GM12874 (cell line): ENCODE results near the gene GAS2.

Source experiments
- TF ChIP-seq, protein P1 (sequence below): IDR thresholded peaks from 2 replicates; pipeline ENCODE4 v1.5.1; 2011; ENCODE audit warnings: low read depth, mild to moderate bottlenecking, control low read depth, low read length, moderate library complexity; ENCODE audit not compliant: insufficient read depth

The GAS2 gene

DNA sequence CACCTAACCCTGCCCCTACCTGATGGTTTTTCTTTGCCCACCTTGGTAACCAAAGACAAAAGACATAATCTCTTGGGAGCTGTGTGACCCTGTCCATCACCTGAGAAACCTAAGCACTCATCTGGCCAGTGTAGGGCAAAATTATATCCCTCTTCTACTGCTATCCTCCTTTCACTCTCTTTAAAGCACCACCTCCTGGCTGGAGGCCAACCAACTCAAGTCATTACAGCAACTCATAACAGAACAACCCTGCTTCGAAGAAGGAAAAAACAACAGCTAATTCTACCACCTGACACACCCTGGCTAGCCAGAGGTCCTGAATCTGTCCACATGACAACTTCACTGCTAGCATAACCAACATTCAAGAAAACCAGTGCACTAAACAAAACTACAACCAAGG, 45.5 kb downstream of the GAS2 start:
- TF ChIP-seq, protein P1, sequence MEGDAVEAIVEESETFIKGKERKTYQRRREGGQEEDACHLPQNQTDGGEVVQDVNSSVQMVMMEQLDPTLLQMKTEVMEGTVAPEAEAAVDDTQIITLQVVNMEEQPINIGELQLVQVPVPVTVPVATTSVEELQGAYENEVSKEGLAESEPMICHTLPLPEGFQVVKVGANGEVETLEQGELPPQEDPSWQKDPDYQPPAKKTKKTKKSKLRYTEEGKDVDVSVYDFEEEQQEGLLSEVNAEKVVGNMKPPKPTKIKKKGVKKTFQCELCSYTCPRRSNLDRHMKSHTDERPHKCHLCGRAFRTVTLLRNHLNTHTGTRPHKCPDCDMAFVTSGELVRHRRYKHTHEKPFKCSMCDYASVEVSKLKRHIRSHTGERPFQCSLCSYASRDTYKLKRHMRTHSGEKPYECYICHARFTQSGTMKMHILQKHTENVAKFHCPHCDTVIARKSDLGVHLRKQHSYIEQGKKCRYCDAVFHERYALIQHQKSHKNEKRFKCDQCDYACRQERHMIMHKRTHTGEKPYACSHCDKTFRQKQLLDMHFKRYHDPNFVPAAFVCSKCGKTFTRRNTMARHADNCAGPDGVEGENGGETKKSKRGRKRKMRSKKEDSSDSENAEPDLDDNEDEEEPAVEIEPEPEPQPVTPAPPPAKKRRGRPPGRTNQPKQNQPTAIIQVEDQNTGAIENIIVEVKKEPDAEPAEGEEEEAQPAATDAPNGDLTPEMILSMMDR = no peak

DNA sequence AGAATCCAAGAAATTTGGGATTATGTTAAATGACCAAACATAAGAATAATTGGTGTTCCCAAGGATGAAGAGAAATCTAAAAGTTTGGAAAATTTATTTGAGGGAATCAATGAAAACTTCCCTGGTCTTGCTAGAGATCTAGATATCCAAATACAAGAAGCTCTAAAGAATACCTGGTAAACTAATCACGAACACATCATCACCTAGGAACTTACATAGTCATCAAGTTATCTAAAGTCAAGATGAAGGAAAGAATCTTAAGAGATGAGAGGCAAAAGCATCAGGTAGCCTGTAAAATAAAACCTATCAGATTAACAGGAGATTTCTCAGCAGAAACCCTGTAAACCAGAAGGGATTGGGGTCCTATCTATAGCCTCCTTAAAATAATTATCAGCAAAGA, 46.9 kb downstream of the GAS2 start:
- TF ChIP-seq, protein P1 = no peak

DNA sequence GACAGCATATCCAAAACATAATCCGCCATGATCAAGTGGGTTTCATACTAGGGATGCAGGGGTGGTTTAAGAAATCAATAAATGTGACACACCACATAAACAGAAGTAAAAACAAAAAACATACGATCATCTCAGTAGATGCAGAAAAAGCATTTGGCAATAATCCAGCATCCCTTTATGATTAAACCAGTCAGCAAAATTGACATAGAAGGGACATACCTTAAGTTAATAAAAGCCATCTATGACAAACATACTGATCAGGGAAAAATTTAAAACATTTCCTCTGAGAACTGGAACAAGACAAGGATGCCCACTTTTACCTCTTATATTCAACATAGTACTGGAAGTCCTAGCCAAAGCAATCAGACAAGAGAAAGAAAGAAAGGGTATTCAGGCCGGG, 49.6 kb downstream of the GAS2 start:
- TF ChIP-seq, protein P1 = no peak

DNA sequence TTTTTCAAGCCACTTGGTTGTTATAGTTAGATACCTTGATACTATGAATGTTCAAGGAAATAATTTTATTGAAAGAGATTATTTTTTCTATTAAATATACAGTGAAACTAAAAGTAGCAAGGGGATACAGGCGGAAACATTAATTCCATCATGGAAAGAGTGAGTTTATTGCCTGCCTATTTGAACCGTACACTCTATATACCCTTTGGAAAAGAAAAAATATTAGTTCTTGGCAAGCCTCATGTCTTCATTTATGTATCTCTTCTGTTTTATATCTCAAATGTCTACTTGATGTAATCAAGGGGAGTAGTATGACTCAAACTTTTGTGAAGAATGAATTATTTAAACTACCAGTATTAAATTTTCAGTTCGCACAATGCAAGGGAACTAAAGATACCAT, 54.0 kb downstream of the GAS2 start:
- TF ChIP-seq, protein P1 = no peak

DNA sequence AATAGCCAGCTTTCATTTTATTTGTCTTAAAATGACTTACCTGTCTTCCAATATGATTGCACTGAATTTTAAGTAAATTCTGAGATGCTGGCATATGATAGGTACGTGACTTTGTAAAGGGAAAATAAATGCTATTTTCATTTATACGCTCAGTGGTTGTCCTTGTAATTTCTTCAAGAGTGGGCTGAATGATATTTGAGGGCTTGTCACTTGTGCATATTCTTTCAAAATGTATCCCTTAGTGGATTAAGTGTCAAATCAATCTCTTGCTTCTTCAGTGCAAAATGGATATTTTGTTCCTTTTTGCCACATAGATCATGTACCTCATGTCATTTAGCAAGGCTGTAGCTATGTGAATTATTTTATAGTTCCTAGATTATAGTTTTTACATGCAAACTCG, 56.9 kb downstream of the GAS2 start:
- TF ChIP-seq, protein P1 = no peak

DNA sequence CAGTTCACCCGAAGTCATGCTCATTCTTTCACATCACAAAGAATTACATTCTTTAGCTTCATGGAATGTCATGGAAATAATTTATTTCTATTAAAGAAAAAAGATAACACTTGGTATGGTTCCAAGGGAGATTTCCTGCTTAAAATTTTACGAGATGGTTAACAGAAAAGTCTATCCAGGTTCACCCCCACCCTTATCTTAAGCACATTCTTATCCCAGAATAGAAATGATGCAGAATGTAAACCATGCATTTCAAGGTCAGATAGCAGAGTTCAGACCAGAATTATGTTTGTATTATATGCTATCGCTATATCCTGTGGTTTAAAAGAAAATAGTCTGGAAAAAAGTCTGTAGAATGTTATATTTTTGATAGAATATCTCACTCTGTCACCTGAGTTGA, 58.7 kb downstream of the GAS2 start:
- TF ChIP-seq, protein P1 = no peak

DNA sequence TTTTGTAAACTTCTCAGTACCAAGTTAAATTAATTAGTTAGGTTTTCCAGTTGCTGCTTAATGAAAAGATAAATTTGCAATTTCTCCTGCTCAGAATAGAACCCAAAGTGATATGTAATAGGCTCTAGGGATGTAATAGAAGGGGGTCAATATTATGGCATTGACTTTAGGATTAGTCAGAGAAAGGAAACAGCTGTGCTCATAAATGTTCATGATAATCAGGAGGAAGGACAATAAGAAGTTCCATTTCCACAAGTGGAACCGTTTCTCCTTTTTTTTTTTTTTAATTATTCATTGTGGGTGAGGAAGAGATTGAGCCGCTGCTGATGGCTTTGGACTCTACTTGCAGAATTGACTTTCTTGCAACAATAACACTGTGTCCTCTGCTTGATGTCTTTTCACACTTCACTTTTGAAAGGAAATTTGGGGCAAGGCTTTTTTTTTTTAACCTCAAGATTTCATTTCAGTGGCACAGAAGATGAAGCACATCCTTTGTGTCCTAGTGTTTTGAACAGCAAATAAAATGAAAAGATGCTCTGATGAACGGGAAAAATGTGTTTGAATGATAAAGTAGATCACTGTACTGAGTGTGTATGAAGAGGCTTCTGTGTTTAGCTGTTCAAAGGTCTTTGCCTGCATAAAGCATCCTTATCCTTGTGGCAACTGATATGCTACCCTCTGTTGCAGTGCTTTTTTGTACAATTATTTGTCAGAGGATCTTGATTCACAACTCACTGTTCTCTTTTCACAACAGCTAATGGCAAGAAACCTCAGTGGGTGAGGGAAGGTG, 62.4 kb downstream of the GAS2 start:
- TF ChIP-seq, protein P1 = no peak

DNA sequence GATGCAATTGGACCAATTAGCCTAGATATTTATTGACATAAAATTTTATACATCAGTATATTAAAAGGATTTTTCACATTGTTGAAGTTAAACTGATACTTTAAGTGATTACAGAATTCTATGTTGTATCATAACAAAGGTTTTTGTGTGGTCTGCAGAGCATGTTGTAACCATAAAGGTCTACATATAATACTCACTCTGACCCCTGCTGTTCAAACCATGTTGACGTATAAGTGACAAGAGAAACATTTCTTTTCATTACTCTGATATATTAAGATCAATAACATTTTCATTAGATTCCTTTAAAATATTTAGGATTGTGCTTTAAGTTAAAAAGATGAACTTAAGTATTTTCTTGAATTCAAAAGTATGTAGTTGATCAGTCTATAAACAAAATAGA, 63.9 kb downstream of the GAS2 start:
- TF ChIP-seq, protein P1 = peak; percentile 12; the same call in 1 of the 2 replicates
